NB4 (cell line): ENCODE results near the gene ANKS1B.
"Not testable (repeated sequence)": the region's sequence is repeated elsewhere in the genome, so short reads cannot be mapped to it uniquely, and the experiment has no call there.

Source experiments
- MYC ChIP-seq: IDR thresholded peaks from 2 replicates; pipeline ENCODE4 v1.6.1; 2011; ENCODE audit warnings: low read depth, low read length
- POLR2A ChIP-seq: IDR thresholded peaks from 2 replicates; pipeline ENCODE4 v1.6.1; 2011; ENCODE audit warnings: mild to moderate bottlenecking; ENCODE audit not compliant: insufficient read length; ENCODE audit errors: extremely low read depth
- TF ChIP-seq, protein P1 (sequence below): IDR thresholded peaks from one replicate; pipeline ENCODE4 v1.5.1; 2012; ENCODE audit warnings: low read depth, low read length
- TF ChIP-seq, protein P2 (sequence below): IDR thresholded peaks from 2 replicates; pipeline ENCODE4 v1.6.1; 2011; ENCODE audit warnings: low read depth, low read length

DNA sequence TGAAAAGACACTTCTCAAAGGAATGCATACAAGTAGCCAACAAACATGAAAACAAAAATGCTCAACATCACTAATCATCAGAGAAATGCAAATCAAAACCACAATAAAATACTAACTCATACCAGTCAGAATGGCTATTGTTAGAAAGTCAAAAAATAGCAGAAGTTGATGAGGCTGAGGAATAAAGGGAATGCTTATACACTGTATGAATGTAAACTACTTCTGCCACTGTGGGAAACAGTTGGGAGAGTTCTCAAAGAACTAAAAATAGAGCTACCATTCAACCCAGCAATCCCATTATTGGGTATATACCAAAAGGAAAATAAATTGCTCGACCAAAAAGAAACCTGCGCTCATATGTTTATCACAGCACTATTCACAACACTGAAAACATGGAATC is 360.1 kb downstream of the ANKS1B start:
- TF ChIP-seq, protein P1, sequence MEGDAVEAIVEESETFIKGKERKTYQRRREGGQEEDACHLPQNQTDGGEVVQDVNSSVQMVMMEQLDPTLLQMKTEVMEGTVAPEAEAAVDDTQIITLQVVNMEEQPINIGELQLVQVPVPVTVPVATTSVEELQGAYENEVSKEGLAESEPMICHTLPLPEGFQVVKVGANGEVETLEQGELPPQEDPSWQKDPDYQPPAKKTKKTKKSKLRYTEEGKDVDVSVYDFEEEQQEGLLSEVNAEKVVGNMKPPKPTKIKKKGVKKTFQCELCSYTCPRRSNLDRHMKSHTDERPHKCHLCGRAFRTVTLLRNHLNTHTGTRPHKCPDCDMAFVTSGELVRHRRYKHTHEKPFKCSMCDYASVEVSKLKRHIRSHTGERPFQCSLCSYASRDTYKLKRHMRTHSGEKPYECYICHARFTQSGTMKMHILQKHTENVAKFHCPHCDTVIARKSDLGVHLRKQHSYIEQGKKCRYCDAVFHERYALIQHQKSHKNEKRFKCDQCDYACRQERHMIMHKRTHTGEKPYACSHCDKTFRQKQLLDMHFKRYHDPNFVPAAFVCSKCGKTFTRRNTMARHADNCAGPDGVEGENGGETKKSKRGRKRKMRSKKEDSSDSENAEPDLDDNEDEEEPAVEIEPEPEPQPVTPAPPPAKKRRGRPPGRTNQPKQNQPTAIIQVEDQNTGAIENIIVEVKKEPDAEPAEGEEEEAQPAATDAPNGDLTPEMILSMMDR: not testable (repeated sequence)
- not testable (repeated sequence) for TF ChIP-seq POLR2A, MYC
- TF ChIP-seq, protein P2, sequence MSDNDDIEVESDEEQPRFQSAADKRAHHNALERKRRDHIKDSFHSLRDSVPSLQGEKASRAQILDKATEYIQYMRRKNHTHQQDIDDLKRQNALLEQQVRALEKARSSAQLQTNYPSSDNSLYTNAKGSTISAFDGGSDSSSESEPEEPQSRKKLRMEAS: not testable (repeated sequence)
